HPDE6-E6E7 (cell line): ENCODE measurements around the gene TMEM11.

Experiments
- DNase-seq: peaks from one replicate; pipeline ENCODE4 v3.0.0; 2011; ENCODE audit warnings: missing footprints; ENCODE audit errors: extremely low spot score

The TMEM11 gene

GRCh38 chr17:21214015-21214776 lies at the start of gene TMEM11:
TMEM11 (minus strand) TSS chr17:21214161; CDS start chr17:21214152, 9 bp downstream.
- DNase-seq = peak; percentile 91

GRCh38 chr17:21263376-21263775 lies 49.4 kb upstream of the TMEM11 start:
- DNase-seq = no peak

- DNase-seq = no peak
Measured at GRCh38 chr17:21262259-21262993, 48.5 kb upstream of the TMEM11 start.

GRCh38 chr17:21258593-21258992 lies 44.6 kb upstream of the TMEM11 start:
- DNase-seq = no peak

GRCh38 chr17:21253646-21254441 lies 39.9 kb upstream of the TMEM11 start:
- DNase-seq = no peak

DNA sequence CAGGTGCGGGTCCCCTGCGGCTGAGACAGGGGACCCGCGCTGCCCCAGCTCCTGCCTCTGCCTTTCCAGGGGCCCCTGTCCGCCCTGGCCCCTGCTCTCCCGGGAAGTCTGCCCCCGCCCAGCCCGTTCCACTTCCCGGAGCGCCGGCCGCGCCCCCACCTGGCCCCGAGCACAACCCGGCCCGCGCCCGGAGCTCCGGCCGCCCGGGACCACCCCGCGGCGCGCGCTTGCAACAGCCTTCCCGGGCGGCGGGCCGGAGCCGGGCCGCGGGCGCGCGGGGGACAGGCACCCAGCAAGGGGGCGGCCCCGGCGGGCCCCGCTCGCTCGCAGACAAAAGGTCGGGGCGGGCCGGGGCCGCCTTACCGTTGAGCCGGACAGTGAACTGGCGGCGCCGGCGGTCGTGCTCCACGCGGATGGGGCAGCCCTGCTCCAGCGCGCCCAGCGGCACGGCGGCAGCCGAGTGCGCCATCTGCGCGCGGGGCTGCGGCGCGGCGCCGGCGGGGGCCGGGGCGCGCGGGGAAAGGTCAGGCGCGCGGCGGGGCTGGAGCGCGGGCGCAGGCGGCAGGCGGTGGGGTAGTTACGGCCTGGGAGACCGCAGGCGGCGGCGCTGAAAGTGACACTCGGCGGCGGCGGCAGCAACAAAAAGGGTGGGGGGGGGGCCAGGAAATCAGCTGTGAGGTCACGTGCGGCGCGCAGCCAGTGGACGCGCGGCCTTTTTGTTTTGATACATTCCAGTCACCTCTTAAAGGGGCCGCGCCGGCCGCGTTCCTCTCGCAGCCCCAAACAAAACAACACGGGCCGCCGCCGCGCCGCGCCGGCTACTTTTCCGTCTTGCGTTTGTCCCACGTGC lies 39.1 kb upstream of the TMEM11 start, which contains the start of gene NATD1:
Gene NATD1, minus strand, starts transcription at position 615 of the 850 bp plus-strand sequence. Its CDS starts 146 bp downstream, at position 469.
- peak; percentile 69 for DNase-seq

GRCh38 chr17:21252289-21252795 lies 38.4 kb upstream of the TMEM11 start:
- DNase-seq = no peak

- DNase-seq = no peak
Measured at GRCh38 chr17:21251337-21252010, 37.5 kb upstream of the TMEM11 start.

GRCh38 chr17:21250854-21251253 lies 36.9 kb upstream of the TMEM11 start:
- DNase-seq = no peak

DNA sequence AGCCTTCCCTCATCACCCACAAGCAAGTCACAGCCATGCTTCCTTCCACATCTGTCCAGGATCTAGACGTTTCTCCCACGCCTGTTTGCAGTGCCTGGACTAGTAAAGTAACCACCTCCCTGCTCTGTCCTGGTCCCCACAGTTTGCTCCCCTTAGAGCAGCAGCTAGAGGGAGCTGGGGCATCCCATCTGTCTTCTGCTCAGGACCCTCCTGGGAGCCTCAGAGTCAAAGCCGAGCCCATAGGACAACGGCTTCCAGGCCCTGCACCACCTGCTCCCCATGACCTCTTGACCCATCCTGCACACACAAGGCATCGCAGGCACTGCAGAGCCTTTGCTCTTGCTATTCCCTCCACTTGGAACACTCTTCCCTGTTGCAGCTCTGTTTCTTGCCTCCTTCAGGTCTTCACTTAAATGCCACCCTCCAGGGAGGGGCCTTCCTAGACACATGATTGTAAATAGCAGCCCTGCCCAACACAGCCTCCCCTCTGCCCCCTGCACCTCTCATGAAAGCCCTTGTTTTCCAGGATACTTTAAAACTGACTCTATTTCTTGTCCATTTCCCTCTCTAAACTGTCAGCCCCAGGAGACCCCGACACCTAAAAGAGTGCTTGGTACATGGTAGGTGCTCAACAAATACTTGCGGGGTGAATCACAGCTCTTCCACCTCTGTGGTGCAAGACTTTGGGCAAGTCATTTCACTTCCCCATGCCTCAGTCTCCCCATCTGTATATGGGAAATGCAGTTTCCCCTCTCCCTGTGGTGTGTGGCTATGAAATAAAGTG lies 36.2 kb upstream of the TMEM11 start:
- no peak for DNase-seq

- DNase-seq = no peak
Measured at GRCh38 chr17:21249086-21249795, 35.3 kb upstream of the TMEM11 start.

- no peak for DNase-seq
Measured at GRCh38 chr17:21248500-21248899, 34.5 kb upstream of the TMEM11 start.

- no peak for DNase-seq
Measured at GRCh38 chr17:21247552-21248258, 33.7 kb upstream of the TMEM11 start.

- DNase-seq = no peak
Measured at GRCh38 chr17:21246698-21247097, 32.7 kb upstream of the TMEM11 start.

- no peak for DNase-seq
Measured at GRCh38 chr17:21245639-21246084, 31.7 kb upstream of the TMEM11 start.

DNA sequence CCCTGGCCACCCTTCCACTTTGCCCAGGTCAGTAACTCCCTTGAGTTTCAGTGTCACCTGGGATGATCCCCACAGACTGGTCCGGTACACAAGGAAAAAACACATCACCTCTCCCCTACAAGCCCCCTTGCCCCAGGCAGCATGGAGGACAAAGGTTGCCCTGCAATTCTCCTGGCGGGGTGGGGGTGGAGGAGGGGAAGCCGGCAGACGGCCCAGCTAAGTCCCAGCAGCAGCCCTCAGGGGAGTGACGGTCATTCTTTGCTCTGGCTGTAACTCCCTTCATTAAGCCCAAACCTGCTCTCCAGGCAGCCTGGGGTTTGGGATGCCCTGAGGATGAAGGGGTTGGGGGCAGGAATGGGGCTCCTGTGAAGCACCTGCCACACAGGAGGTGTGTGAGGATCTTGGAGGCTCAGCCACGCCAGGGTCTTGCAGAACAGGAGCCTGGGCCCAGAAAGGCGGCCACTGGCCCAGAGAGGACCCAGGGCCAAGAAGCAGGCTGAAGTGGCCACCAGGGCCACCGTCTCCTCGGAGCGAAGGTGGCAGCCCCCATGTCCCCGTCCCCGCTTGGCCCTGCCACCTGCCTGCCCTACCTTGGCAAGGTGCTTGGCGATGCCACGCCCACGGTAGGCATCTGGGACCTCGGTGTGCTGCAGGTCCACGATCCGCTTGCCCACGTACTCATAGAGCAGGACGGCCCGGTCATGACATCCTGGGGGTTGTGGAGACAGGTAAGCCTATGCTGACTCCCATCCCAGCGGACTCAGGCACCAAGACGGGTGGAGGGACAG lies 29.7 kb upstream of the TMEM11 start:
- no peak for DNase-seq

DNA sequence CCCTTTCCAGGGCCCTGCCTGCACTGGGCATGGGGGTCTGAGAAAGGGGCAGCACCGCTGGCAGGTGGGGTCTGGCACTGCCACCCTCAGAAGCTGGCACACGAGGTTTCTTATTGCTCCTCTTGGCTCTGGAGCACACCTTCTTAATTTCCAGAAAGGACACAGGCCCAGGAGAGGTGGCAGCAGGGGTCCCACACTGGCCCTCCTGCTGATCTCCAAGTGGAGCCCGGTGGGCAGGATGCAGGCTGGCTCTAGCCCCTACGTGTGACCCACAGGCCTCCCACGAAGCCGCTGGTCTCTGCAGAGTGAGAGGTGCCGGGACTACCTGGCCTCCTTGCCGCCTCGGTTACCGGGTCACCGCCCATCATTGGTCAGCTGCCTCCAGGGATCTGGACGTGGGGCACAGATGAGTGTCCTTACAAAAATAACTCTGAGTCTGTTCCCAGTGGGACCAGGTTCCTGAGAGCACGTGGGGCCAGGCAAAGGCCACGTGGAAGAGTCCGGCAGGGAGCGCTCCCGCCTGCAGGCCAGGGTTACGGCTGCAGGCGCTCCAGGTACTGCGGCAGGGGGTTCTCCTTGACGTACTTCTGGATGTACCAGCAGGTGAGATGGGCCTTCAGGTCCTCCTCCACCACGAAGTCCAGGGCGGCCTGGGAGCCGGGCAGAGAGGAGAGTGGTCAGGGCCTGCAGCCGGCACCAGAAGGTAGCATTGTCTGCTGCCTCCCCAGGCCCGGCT lies 29.0 kb upstream of the TMEM11 start:
- DNase-seq = no peak
